HG03521 (cell line): ENCODE measurements around the gene CSHL1.
"Not testable (repeated sequence)": the region's sequence is repeated elsewhere in the genome, so short reads cannot be mapped to it uniquely, and the experiment has no call there.

Experiments
- ATAC-seq: cut with Tn5 transposase; IDR thresholded peaks from one replicate; pipeline ENCODE4 v1.9.1; 2021; ENCODE audit warnings: mild to moderate bottlenecking, moderate library complexity; ENCODE audit not compliant: unreplicated experiment

CSHL1 gene

DNA sequence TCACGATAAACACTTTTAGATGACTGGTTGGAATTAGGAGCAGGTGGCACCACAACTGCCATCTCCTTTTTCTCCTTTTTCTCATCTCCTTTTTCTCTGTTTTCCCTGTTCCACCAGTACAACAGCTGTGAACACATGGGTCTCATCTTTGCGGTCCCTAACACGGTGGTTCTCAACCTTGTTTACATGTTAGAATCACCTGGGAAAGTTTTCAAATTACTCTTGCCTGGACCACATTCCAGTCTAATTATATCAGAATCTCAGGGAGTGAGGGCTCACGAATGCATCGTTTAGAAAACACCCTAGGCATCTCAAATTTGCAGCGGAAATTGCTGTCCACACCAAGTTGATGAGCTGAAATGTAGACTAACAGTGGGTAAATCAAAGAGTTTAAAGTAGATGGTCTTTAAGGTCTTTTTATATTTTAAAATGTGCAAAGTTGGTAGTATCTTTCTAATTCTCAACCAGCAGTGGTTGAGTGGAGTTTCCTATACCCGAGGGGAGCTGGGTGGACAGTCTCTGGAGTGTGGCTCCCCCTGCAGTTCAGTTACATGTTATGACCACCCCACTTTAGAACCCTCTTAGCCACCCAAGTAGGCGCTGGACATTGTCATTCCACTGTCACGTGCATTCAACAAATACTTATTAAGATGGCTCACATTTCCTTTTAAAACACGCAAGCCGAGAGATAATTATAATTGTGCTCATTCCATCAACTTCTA, 18.6 kb downstream of the CSHL1 start:
- not testable (repeated sequence) for ATAC-seq

DNA sequence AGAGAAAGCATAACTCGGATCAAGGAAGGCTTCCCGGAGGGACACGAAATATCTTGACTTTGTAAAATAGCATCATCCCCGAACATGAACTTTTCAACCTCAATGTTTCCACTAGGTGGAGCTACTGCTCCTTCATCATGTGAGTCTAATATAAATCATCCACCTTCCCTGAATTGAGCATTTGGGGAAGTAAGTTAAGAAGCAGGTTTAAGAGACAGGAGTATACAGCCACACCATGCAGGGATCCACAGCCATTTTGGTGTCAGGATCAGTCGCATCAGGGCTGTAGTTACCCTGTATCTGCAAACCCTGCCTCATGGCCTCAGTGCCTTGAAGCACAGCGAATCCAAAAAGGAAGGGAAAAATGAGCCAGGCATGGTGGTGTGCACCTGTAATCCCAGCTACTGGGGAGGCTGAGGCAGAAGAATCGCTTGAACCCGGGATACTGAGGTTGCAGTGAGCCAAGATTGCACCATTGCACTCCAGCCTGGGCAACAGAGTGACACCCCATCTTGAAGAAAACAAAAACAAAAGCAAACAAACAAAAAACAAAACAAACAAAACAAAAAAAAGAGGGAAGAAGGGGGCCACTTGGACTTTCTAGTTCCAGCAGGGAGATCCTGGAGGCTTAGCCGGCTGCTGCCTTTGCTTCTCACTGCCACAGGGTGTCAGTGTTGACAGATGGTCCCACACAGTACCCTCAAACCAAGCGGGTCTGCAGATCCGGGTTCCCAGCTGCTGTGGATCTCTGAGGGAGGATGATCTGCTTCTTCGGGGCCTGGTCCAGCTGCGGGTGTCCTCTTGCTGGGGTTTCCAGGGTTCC, 21.8 kb downstream of the CSHL1 start:
- not testable (repeated sequence) for ATAC-seq

DNA sequence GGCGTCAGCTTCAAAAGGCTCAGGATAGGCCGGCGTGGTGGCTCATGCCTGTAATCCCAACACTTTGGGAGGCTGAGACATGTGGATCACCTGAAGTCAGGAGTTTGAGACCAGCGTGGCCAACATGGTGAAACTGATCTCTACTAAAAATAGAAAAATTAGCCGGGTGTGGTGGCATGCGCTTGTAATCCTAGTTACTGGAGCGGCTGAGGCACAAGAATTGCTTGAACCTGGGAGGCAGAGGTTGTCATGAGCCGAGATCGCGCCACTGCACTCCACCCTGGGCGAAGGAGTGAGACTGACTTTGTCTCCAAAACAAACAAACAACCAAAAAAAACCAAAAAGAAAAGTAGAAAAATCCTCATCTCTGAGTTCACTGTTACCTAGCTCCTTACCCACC, 25.9 kb downstream of the CSHL1 start:
- ATAC-seq = not testable (repeated sequence)

DNA sequence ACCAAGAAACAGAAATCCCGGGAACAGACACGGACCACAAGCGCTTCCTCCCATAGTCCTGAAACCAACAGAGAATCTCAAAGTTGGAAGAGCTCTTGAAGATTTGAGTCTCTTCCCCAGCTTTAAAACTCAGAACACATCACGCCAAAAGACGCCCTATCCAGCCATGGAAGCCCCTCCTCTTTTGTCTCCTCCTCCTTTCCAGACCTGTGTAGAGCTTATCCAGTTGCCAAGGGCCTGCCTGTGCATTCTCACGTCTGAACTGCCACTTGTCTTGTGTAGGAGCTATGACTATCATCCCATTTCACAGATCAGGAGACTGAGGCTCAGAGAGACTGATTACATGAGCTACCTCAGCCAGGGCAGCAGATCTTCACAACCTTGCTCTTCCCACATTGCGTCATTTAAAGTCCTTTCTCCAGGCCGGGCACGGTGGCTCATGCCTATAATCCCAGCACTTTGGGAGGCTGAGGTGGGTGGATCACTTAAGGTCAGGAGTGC, 28.4 kb downstream of the CSHL1 start:
- ATAC-seq = not testable (repeated sequence)

DNA sequence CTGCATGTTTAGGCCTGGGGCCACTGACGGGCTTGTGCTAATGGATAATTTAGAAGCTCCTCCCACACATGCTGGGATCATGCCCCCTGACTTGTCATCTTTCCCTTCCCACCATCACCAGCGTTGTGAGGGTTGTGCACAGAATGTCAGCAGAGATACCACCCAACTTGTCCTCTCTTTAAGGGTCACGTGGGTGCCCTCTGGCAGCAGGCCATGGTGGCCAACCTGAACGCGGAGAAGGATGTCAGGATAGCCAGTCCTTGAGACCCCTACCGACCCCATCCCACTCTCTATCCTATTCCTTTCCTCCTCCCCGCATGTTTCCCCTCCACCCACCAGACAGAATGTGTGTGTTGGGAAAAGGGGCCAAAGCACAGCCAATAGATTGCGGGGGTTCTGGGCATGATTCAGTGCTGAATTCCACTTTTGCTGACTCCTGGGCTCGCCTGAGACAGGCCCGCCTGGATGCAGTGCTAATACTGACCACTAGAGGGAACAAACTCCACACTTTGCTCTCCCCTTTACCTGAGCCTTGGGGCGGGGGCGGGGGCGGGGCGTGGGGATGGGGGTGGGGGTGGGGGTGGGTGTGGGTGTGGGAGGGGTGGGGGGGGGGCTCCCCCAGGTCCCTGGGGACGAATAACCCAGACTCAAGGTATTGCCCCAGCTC, 29.0 kb downstream of the CSHL1 start, which contains the start of gene GH2:
TSS of gene GH2 (minus strand) at position 10 of the 667 bp plus-strand sequence. CDS start 143 bp downstream, outside the sequence.
- no peak for ATAC-seq

DNA sequence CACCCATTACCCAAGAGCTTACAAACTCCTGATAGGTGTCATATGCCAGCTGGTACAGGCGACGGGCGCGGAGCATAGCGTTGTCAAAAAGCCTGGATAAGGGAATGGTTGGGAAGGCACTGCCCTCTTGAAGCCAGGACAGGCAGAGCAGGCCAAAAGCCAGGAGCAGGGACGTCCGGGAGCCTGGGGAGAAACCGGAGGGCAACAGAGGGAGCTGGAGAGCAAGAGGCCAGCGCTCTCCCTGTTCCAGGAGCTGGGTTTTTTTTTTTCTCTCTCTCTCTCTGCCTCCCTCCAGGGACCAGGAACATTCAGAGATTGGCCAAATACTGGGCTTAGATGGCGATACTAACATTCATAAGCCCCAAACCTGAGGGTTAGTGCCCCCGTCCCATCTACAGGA, 29.7 kb downstream of the CSHL1 start:
- ATAC-seq = not testable (repeated sequence)

DNA sequence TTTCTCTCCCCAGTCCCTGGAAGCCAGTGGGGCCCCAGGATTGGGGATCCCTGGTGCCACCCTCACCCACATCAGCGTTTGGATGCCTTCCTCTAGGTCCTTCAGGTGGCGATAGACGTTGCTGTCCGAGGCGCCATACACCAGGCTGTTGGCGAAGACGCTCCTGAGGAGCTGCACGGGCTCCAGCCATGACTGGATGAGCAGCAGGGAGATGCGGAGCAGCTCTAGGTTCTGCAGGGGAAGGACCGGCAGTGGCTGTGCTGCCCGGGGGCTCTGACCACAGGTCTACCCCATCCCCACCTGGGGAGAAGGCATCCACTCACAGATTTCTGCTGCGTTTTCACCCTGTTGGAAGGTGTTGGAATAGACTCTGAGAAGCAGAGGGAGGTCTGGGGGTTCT, 30.4 kb downstream of the CSHL1 start:
- no peak for ATAC-seq

DNA sequence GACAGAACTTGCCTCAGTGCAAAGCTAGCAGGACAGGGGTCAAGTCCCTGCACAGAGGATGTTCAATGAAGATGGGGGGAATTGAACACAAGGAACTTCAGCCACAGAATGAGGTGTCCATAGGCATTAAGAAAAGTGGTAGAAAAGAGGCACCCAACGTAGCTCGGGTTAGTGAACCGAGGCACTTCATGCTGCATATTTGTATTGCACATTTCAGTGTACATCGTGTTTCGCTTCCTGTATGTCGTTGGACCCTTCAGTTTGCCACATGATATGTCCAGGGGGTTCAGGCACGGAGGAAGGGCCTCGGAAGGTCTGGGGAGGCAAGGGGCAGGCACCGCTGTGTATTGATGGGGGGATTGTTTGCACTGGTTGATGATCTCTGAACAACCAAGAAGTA, 32.6 kb downstream of the CSHL1 start:
- ATAC-seq = not testable (repeated sequence)

DNA sequence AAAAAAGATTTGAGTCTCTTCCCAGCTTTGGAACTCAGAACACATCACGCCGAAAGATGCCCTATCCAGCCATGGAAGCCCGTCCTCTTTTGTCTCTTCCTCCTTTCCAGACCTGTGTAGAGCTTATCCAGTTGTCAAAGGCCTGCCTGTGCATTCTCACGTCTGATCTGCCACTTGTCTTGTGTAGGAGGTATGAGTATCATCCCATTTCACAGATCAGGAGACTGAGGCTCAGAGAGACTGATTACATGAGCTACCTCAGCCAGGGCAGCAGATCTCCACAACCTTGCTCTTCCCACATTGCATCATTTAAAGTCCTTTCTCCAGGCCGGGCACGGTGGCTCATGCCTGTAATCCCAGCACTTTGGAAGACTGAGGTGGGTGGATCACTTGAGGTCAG, 36.4 kb downstream of the CSHL1 start:
- not testable (repeated sequence) for ATAC-seq

DNA sequence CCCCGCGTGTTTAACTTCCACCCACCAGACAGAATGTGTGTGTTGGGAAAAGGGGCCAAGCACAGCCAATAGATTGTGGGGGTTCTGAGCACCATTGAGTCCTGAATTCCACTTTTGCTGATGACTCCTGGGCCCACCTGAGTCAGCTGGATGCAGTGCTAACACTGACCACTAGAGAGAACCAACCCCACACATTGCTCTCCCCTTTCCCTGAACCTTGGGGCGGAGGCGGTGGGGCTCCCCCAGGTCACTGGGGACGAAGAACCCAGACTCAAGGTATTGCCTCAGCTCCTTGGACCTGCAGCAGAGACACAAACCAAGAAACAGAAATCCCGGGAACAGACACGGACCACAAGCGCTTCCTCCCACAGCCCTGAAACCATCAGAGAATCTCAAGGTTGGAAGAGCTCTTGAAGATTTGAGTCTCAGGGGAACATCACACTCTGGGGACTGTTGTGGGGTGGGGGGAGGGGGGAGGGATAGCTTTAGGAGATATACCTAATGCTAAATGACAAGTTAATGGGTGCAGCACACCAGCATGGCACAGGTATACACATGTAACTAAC, 36.9 kb downstream of the CSHL1 start:
- ATAC-seq = not testable (repeated sequence)

DNA sequence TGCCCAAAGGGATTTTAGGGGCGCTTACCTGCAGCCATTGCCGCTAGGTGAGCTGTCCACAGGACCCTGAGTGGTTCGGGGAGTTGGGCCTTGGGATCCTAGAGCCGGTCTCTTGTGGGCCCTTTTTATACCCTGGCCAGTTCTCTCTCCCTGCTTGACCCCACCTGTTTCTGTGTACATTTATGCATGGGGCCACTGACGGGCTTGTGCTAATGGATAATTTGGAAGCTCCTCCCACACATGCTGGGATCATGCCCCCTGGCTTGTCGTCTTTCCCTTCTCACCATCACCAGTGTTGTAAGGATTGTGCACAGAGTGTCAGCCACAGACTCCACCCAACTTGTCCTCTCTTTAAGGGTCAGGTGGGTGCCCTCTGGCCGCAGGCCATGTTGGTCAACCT, 37.5 kb downstream of the CSHL1 start, which contains the start of gene CSH2:
TSS of gene CSH2 (minus strand) at position 101 of the 400 bp plus-strand sequence. CDS start at position 38, 63 bp downstream.
- ATAC-seq = not testable (repeated sequence)

DNA sequence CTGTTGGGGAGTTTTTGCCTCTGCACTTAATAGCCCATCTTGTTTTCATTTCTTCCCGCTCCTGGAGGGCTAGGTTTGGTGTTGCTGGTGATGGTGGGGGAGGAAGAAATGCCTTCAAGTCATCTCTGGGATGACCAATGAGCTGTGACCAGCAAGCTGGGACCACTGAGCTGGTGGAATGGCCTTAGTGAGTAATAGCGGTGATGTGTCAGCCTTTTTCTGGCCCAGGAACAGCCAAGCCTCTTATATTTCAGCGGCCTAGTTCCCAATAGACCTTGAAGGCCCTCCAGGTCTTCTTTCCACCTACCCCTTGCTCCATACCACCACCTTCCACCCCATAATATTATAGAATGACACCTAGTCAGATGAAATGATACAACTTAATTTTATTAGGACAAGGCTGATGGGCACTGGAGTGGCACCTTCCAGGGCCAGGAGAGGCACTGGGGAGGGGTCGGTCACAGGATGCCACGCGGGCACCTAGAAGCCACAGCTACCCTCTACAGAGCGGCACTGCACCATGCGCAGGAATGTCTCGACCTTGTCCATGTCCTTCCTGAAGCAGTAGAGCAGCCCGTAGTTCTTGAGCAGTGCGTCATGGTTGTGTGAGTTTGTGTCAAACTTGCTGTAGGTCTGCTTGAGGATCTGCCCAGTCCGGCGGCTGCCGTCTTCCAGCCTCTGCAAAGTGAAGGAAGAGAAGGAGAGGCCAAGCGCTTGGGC, 39.3 kb downstream of the CSHL1 start:
- not testable (repeated sequence) for ATAC-seq

DNA sequence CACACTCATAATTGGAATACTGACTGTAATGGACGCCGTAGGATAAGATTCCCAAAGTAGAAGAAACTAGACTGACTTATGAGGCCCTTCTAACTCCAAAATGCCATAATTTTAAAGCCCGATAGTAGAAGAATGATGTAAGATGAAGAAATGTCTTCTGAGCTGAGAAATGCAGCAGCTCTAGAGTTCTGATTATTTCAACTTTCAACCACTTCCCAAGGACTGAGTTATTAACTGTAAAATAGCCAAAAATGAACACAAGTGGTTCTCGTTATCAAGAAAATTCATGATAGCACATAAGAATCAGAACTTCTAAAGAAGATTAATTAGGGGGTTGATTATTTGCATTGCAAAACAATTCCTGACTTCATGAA, 40.8 kb downstream of the CSHL1 start:
- ATAC-seq = not testable (repeated sequence)

DNA sequence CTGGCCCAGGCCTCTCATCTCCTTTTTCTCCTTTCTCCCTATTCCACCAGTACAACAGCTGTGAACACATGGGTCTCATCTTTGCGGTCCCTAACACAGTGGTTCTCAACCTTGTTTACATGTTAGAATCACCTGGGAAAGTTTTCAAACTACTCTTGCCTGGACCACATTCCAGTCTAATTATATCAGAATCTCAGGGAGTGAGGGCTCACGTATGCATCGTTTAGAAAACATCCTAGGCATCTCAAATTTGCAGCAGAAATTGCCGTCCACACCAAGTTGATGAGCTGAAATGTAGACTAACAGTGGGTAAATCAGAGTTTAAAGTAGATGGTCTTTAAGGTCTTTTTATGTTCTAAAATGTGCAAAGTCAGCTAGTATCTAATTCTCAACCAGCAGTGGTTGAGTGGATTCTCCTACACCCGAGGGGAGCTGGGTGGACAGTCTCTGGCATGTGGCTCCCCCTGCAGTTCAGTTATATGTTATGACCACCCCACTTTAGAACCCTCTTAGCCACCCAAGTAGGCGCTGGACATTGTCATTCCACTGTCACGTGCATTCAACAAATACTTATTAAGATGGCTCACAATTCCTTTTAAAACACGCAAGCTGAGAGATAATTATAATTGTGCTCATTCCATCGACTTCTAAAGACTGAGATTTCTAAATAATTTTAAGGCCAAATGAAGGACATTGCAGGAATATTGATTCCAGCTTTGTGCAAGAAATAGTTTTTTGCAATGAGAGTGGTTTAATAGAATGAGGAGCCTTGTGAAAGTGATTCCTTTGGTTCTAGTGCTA, 41.4 kb downstream of the CSHL1 start:
- ATAC-seq = not testable (repeated sequence)

DNA sequence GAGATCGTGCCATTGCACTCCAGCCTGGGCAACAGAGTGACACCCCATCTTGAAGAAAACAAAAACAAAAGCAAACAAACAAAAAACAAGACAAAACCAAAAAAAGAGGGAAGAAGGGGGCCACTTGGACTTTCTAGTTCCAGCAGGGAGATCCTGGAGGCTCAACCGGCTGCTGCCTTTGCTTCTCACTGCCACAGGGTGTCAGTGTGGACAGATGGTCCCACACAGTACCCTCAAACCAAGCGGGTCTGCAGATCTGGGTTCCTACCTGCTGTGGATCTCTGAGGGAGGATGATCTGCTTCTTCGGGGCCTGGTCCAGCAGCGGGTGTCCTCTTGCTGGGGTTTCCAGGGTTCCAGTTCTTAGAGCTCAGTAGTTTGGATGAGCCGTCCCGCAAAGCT, 44.4 kb downstream of the CSHL1 start:
- not testable (repeated sequence) for ATAC-seq
